ENCODE measurements around the gene ZFP36L2.
A peak's percentile ranks its signal among the peaks of the same experiment; 100 is the strongest.

The ZFP36L2 gene

DNA sequence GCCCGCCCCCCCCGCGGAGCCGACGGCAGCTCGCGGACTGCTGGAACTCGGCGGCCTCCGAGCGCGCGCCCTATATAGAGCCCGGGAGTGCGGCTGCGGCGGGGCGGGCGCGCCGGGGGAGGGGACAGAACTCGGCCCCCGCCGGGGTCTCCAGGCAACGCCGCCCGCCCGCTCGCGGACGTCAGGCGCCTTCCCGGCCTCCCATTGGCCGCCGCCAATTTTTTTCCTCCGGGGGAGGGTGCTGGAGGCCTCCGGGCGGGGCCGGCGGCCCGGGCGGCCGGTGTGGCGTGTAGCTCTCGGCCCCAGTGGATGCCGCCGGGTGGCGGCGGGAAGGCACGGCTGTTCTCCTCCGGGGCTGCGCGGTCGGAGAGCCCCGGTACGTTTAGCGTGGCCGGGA, at the start of gene ZFP36L2:
Gene ZFP36L2 (minus strand): TSS at position 49 of the 397 bp plus-strand sequence. CDS start 291 bp downstream, outside the sequence.
- H3K4me3 ChIP-seq (ENCODE audit: low read length), result peak within 1 kb of the TSS; percentile 93
- peak; percentile 97 for DNase-seq (ENCODE audit: low read depth)
- TF ChIP-seq, protein P1, sequence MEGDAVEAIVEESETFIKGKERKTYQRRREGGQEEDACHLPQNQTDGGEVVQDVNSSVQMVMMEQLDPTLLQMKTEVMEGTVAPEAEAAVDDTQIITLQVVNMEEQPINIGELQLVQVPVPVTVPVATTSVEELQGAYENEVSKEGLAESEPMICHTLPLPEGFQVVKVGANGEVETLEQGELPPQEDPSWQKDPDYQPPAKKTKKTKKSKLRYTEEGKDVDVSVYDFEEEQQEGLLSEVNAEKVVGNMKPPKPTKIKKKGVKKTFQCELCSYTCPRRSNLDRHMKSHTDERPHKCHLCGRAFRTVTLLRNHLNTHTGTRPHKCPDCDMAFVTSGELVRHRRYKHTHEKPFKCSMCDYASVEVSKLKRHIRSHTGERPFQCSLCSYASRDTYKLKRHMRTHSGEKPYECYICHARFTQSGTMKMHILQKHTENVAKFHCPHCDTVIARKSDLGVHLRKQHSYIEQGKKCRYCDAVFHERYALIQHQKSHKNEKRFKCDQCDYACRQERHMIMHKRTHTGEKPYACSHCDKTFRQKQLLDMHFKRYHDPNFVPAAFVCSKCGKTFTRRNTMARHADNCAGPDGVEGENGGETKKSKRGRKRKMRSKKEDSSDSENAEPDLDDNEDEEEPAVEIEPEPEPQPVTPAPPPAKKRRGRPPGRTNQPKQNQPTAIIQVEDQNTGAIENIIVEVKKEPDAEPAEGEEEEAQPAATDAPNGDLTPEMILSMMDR (IDR thresholded peaks at IDR 0.05; ENCODE audit: insufficient read depth, low read depth, low read length, missing control alignments), result no peak

GRCh38 chr2:43274721-43275120, 48.3 kb upstream of the ZFP36L2 start:
- H3K4me3 ChIP-seq (ENCODE audit: low read length), result no peak overlapping the region
- no peak for DNase-seq (ENCODE audit: low read depth)
- TF ChIP-seq, protein P1 (IDR thresholded peaks at IDR 0.05; ENCODE audit: insufficient read depth, low read depth, low read length, missing control alignments), result no peak

DNA sequence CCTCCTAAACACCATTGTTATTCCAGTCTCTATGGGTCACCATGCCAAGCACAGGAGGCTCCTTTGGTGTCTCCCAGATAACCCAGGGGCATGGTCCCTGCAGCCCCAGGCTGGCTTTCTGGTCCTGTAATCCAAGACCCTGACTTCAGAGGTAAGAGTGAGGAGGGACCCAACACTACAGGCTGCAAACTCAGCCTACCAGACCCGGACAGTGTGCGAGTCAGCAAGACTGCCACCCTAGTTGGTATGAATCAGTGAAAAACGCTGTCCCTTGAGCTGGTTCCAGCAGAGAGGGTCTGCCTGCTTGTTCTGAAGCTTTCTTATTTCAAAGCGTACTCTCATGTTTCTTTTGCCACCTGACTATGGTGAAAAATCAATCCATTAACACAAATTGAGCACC, 47.6 kb upstream of the ZFP36L2 start:
- no peak overlapping the region for H3K4me3 ChIP-seq (ENCODE audit: low read length)
- TF ChIP-seq, protein P1 (IDR thresholded peaks at IDR 0.05; ENCODE audit: insufficient read depth, low read depth, low read length, missing control alignments), result no peak
- no peak for DNase-seq (ENCODE audit: low read depth)

- no peak overlapping the region for H3K4me3 ChIP-seq (ENCODE audit: low read length)
- DNase-seq (ENCODE audit: low read depth), result no peak
- TF ChIP-seq, protein P1 (IDR thresholded peaks at IDR 0.05; ENCODE audit: insufficient read depth, low read depth, low read length, missing control alignments), result no peak
These were observed 47.1 kb upstream of the ZFP36L2 start for GRCh38 chr2:43273529-43273928.

DNA sequence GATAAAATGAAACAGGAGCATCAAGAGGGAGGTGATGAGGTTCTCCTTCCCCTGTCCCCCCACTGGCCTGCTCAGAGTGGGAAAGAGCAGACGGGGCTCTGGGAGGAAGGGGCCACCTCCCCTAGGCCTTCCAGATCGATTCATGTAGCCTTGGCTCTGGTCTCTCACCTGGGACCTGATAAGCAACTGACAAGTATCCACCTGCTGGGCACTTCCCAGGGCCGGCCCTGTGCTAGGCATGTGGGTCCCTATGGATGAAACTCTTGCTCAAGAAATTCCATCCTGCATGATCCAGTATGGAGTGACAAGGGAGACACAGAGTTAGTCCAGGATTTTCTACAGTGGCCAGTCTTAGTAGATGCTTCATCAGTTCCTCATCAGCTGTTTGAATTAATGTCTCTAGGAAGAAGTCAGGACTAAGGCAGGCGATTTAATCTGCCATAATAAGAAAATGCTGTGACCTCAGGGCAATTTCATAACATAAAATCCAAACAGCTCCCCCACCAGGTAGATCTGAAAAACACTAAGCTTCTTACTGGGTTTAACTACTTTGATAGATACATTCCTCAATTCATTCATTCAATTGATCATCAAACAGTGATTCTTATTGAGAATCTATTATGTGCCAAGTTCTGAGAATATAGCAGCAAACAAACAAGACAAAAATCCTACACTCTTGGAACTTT, 44.7 kb upstream of the ZFP36L2 start:
- no peak for DNase-seq (ENCODE audit: low read depth)
- TF ChIP-seq, protein P1 (IDR thresholded peaks at IDR 0.05; ENCODE audit: insufficient read depth, low read depth, low read length, missing control alignments), result no peak
- no peak overlapping the region for H3K4me3 ChIP-seq (ENCODE audit: low read length)

GRCh38 chr2:43270461-43270860, 44.1 kb upstream of the ZFP36L2 start:
- H3K4me3 ChIP-seq (ENCODE audit: low read length), result no peak overlapping the region
- TF ChIP-seq, protein P1 (IDR thresholded peaks at IDR 0.05; ENCODE audit: insufficient read depth, low read depth, low read length, missing control alignments), result no peak
- DNase-seq (ENCODE audit: low read depth), result no peak

DNA sequence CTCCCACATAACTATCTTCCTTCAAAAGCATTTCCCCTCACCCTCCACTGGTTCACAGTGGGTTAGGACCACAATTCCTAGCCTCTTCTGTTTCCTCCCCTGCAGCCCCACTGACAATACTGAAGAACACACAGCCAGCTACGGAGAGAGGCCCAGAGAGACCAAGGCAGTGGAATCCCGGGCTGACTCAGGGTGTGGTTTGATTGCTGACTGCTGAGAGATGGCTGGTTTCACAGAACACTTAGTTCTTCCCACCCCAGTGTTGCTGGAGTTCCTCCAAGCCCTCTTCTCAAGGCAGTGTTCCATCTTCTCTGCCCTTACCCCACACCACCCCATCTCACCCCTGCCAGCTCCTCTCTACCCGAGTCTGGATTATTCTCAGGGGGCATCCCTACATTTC, 43.3 kb upstream of the ZFP36L2 start:
- TF ChIP-seq, protein P1 (IDR thresholded peaks at IDR 0.05; ENCODE audit: insufficient read depth, low read depth, low read length, missing control alignments), result no peak
- DNase-seq (ENCODE audit: low read depth), result peak; percentile 47
- no peak overlapping the region for H3K4me3 ChIP-seq (ENCODE audit: low read length)
